ENCODE results near the gene CFAP61.
"Not testable (repeated sequence)": the region's sequence is repeated elsewhere in the genome, so short reads cannot be mapped to it uniquely, and the experiment has no call there.

CFAP61 gene

DNA sequence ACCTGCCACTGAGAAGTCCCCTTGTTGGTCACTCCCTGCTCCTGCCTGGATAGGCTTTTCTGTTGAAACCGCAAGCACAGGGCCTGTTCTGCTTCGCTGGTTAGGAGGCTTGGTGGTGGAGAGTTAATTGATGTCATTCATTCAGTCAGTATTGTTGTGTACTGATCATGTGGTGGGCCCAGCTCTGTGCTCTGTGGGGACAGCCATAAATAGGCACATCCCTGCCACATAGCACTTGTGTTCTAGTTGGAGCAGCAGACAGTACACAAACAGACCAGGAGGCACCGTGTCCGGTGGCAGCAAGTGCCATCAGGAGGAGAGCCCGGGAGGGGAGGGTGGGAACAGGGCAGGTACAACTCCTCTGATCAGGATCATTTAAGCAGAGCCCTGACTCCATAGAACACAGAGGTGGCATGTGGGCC is 160.4 kb downstream of the CFAP61 start:
- no peak for DNase-seq

DNA sequence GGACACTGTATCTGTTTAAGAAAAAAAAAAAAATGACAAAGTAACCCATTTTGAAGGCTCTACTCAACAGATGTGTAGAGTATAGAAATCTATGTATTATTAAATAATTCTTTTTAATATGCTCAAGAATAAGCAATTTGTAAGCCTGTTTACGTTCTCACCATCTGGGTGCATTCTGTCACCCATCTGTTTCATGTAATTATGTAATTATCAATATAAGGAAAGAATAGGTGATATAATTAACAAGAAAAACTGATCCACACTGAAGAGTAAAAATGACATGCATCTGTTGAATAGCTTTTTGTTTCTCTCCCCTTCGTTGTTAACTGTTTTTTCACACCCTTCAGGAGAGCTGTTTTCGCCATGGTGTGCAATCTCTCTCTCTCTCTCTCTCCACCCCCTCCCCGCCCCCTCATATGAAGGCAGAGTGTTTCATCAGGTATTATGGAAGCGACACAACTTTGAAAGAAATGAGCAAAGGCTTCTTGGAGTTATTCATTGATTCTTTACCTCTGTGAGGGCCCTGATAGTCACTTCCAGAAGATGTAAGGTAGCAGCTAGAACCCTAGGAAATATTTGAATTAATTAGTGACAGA is 161.3 kb downstream of the CFAP61 start:
- no peak for DNase-seq

DNA sequence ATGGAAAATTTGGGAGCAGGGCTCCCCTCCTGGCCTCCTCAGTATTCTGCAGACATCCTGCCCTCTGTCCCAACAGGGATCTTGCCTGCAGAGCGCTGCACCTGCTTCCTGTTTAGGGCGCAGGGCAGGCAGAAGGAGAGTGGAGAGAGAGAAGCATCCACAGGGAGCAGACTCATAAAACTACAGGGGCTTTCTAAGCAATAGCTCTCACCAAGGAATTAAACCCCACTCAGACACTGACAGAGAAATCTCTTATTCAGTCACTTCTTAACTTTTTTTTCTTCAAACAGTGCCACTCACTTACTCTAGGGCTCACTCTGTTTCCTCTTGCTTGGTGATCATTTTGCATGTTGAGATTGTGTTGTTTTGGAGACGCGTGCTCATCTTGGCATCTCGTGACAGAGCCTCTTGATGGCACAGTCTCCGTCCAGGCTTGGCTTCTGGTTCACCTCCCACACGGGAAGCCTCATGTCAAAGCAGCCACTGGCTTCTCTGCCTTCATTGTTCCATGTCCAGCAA is 162.5 kb downstream of the CFAP61 start:
- no peak for DNase-seq

DNA sequence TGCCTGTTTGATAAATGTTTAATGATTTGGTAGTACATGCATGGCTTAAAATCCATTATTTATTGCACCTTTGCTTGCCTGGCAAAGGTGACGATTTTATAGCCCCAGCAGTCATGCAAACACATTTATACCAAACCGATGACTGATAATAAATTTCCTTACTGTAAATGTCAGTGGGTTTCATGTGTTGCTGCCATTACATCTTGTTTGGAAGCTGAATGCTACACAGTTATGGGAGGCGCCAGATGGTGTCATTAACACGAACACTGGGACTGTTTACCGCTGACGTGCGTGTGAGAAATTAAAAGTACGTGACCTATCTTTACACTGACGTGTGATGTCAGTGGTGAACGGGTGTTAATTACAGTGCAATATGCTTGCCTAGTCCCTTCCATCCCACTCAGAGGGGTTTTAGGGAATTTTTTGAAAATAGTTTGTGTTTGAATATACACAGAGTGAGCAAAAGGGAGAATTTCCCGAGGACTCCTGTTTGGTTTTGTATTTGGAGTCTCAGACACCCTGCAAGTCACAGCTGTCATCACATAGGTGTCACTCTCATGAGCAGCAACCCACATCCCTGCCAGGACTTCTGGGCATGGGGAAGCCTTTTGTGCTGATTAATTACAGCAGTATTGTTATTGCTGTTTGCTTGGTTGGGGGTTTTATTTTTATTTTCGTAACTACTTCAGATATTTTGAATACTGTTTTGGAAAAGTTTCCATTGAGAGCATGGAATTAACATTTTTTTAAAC is 163.8 kb downstream of the CFAP61 start:
- DNase-seq = no peak

DNA sequence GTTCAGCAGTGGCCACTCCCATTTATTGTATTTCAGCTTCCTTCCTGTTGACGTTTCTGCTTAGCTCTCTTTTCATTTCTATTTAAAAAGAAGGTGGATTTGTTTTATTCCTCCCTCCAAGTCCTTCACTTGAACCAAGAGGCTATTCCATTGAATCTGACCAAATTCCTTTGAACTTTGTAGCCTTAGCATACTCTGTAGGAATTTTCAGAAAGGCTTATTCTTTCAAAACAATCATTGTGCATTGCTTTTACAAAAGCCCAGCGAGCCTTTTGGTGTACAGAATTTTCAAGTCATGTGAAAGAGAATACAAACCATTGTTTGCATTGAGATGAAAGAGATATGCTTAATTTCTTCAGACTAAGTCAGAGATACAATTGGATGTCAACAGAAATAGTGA is 164.6 kb downstream of the CFAP61 start:
- no peak for DNase-seq

DNA sequence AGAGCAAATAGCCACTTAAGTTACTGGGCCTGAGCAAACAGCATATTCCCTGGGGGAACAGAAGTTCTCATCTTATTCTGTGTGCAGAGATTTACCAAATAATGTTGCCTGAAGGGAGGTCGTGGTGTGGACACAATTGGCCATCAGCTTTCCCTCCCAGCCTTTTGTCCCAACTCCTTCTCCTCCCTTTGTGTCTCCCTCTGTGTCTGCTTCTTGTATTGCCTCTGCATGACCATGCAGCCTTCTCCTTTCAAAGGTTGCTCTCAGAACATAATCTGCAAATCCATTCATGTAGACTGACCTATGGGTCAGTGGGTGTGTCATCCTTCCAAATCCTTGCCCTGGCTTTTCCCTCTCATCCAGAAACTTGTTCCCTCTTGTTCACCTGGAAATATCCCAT is 165.3 kb downstream of the CFAP61 start:
- no peak for DNase-seq

DNA sequence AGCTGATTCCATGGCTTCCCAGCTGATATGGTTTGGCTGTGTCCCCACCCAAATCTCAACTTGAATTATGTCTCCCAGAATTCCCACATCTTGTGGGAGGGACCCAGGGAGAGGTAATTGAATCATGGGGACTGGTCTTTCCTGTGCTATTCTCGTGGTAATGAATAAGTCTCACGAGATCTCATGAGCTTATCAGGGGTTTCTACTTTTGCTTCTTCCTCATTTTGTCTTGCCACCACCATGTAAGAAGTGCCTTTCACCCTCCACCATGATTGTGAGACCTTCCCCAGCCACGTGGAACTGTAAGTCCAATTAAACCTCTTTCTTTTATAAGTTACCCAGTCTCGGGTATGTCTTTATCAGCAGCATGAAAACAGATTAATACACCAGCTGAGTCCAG is 165.8 kb downstream of the CFAP61 start:
- not testable (repeated sequence) for DNase-seq

DNA sequence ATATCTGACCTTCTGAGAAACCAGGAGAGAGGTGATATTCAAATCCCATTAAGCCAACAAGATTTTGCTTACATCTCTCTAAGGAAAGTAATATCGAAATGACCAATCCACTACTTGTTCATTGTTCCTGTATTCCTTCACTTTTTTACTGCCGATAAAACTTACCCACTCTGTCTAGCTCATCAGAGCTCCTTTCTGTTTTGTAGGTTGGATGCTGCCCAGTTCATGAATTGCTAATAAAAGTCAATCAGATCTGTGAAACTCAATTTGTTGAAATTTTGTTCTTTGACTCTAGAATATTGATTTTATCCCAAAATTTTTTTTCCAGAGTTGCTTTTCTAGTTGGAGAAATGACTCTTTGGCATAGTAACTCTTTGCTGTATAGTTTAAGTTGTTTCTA is 166.7 kb downstream of the CFAP61 start:
- no peak for DNase-seq

DNA sequence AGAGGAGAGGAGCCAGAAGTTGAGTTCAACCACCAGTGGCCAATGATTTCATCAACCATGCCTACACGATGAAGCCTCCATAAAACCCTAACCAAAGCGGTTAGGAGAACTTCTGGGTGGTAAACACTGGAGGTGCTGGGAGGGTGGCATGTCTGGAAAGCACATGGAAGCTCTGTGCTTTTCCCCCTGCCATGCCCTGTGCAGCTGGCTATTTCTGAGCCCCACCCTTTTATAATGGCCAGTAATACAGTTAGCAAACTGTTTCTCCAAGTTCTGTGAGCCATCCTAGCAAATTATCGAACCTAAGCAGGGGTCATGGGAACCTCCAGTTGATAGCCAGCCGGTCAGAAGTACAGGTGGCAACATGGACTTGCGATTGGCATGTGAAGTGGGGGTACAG is 167.8 kb downstream of the CFAP61 start:
- no peak for DNase-seq

DNA sequence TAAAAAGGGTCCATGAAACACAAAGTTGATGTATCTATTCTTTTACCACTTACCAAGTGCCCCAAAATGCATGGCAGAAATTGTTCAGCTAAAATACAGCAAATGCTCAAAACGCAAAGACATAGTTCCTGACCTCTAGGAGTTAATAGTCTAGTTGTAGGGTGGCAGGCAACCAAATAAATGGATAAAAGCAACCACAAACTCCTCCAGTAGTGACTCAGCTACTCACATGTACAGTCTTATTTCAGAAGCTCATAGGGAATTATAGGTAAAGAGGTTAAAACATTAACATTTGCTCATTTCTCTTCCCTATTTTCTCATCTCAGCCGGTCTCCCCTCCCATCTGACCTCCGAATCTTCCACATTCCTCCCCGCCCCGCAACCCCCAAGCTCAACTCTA is 171.6 kb downstream of the CFAP61 start:
- DNase-seq = no peak

DNA sequence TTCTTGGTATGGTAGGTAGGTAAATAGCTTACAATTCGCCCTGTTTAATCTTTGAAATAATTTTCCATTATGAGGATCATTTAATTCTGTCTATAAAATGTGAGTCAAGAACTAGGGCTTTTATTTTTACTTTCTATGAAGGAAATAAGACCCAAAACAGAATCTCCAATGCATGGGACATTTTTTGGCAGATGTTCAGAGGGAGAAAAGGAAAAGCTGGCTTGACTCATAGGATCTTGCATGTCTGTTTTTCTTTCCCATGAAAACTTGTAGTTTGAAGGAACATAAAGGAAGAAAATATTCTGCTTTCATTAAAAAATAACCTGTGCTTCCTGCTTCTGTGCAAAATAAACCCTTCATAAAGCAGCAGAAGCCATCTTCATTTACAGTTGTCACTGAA is 172.5 kb downstream of the CFAP61 start:
- DNase-seq = no peak

DNA sequence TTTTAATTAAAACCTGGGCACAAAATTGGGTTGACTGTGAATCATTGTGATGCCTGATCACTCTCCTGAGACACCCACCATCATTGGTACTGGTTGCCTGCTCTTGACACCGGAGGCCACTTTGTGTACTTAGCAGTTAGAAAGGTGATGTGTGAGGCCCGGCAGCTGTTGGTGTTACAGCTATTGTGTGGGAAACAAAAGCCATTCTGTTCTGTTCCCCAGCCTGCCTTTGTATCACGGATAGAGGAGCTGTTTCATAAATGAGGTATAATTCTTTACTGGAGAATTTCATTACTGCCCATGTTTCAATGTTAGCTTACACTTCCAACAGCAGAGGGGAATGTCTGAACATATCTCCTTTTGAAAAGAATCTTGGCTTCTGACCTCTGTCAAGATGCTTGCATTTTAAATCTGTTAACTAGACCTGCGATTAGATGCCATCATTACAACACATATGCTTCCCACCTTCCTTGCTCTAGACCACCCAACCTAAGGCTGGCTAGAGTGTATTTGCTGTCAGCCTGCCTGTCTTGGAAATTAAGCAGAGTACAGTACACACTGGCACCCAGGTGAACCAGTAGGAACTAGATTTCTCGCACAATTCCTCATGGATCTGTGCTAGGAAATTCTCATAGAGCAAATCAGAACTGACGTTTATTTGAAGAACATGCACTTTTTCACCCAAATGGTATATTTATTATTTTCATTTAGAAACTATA is 173.2 kb downstream of the CFAP61 start:
- DNase-seq = no peak

DNA sequence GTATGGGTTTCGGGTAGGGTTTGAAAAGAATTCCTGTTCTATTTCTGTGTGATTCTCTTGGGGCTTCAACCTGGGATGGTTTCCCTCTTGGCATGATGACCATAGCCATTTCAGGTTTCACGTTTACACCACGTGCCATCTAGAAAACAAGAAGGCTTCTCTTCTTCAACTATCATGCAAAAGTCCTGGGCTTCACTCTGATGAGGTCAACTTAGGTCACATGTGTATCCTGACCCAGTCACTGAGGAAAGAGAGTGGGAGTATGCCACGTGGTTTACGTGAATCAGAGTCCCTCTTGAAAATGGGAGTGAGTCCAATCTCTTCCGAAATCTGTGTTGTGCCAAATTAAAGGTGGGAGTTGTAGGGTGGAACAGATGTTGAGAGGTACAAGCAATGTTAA is 174.2 kb downstream of the CFAP61 start:
- DNase-seq = no peak

DNA sequence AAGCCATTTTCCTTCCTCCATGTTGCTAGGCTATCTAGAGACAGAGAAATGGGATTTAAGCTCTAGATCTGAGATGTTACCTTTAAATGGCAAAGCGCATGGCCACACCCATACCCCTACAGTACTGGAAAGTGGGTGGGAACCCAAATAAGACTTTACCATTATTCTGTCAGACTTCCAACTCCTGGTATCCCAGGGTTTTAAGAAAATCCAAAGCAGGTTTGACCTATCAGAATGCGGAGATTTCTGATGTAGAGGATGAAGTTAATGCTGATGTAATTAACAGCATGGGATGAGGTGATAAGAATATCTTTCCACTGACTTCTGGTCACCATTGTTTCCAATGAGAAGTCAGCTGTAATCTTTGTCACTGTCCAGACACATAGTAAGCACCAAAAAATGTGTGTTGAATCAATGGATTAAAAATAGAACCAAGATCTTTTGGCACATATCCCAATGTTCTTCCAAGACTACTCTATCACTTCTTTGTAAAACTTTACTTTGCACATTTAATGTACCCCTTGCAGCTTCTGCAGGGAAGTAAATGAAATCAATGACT is 174.8 kb downstream of the CFAP61 start:
- DNase-seq = no peak

DNA sequence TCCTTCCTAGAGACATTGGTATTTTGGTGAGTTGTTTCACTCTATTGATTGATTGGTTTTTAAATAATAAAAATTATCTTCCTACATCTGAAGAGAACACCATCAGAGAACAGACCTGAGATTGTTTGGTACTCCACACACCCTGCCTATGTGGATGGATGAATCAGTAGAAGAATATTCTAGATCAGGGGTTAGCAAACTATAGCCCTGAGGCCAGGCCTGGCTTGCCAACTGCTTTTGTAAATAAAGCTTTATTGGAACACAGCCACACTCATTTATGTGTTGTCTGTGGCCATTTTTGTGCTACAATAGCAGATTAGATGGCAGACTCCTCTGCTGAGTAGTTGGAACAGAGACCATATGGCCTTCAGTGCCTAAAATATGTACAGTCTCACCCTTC is 176.0 kb downstream of the CFAP61 start:
- DNase-seq = no peak

DNA sequence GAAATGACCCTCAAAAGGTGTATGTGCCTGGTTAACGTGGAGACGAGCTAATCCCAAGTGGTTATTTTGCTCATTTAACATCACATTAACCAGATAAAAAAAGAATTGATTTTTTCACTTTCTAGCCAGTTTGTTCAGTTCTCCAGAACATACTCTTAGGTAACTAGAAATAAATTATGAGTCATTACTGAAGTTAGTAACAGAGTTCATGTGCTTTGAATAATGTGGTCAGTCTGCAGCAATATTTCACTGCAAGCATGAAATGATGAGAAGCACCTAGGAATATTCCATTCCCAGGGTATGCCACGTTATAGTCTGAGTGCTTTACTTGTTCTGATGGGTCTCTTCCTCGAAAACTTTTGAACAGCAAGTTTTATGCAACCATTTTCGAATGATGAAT is 177.3 kb downstream of the CFAP61 start:
- DNase-seq = no peak

DNA sequence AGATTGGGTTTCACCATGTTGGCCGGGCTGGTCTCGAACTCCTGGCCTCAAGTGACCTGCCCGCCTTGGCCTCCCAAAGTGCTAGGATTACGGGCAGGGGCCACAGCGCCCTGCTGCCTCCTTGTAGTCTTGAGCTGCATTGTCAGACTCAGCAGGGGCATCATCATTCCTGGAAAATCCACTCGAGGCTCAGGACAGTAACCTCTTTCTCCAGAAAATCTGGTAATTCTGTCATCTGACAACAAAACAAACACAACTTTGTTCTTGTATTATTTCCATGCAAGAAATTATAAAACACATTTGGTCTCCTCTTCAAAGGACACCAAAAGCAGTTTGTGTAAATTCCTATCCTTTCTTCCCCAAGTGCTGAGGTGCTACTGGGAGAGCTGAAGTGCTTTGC is 178.4 kb downstream of the CFAP61 start:
- no peak for DNase-seq

DNA sequence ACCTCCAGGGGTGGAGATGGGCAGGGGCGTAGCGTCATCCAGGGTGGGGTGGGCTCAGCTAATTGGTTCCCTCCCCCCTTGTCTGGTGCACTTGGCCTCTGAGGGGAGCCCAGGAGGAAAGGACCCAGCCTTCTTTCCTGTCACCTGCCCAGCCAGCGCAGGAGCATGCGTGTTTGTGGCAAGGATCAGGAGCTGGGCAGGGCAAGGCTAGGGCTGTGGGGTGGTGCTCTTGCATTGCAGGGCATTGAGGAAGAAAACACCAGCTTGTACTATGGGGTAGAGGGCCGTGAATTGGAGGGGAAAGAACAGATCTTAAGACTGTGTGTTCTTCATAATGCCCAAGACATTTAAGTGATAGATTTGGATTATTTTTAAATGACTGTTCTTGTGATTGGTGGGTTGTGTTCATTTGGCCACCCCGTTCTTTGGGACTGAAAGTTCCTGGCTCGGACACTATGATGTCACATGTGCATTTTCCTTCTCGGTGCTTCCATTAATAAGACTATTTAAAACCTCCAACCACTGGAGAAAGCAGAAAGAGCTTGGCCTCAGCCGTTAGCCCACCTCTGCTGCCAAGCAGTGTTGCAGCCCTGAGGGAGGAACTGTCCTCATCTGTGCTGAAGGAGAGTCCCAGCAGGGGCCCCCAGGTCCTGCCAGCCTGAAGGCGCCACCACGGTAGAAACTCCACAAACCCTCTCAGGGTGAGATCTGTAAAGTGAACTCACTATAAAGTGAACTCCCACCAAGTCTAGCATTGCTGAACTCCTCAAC is 179.4 kb downstream of the CFAP61 start:
- DNase-seq = no peak

DNA sequence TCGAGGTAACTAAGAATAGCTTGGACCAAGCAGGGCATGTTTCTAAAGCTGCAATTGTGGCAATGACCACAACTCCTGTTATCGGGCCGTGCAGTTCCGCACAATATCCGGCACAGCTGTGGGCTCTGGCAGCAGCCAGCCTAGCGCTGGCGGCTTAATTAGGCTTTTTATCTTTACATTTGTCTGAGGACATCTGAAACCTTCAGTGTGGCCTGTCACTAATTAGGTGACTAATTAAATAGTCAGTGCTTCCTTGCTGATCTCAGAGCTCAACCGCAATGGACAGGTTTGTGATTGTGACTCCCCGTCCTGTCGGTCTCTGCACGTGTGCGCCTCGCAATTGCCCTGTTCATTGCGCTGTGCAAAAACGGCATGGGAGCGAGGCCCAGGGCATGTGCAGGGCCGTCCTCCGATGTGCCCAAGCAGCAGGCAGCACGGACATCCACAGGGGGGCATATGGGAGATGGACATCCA is 180.7 kb downstream of the CFAP61 start:
- no peak for DNase-seq

DNA sequence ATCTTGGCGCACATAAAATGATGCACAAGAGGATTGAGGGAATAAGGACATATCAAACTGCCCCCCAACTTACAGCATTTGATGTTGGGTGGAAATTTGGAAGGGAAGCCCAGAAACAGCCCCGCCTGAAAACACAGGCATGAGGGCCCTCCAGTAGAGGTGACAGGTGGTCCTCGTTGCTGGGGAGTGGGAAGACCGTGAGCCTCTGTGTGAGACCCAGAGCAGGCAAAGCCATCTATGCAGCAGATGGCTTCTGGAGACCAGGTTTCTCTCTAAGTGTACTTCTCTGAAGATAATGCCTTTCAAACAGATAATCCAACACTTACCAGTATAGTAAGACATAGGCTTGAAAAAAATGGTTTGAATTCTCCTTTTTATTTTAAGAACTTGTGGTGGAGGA is 183.3 kb downstream of the CFAP61 start:
- no peak for DNase-seq

DNA sequence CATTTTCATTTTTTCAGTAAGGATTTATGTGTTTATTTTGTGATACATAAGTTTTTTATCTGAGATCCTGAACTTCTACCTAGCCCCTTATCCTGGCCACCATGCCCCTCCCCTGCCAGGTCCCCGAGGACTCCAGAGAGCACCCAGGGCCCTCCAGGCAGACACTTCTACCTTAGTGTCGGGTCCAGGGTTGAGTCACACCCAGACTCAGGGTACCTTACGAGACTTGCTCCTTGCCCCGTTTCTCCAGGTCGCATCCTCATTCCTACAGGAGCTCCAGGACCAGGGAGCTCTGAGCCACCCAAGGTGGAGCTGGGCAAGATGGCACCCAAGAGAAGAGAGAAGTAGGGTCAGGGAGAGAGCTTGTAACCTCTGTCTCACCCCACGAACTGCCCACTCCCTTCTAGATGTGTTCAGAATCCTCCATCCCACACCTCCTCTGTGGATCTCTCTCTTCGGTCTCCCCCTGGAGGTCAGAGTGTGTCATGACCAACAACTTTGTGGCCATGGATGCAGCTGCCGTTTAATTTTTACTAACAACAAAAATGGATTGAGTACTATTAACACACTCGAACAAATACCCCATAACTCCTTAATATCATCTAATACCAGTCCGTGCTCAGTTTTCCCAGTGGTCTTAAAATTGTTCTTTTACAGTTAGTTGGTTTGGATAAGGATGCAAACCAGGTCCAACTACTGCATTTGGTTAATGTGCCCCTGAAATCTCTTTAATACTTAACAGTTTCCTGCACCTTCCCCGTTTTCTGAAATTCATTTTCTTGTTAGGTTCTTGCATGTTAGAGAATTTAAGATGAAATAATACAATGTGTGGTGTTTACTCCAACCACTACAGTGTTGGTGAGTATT is 185.0 kb downstream of the CFAP61 start:
- peak; percentile 41 to 46 for DNase-seq

DNA sequence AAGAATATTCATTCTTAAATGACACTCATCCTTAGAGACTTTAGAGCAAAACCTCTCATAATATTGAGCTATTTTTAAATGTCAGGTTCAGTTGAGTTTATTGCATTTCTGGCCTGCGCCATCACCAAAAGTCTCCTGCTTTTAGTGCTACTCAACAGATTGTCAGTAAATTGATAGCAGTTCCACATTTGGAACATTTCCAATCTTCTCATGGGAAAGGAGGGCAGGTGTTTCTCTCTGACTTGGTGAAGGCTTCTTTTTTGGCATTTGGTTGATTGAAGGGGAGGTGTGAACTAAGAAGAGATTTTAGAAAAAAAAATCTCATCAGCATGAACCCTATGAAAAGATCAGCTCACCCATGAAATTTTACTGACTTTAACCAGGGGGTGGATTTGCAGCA is 189.6 kb downstream of the CFAP61 start:
- no peak for DNase-seq
